ENCODE results near the gene NMU.

- no peak for TF ChIP-seq CTCF (tag by site-specific recombination; IDR thresholded peaks at IDR 0.05)
- TF ChIP-seq MYNN (tag by site-specific recombination; IDR thresholded peaks at IDR 0.05; ENCODE audit: borderline replicate concordance): no peak
- TF ChIP-seq ZBTB26 (tag by site-specific recombination; optimal IDR thresholded peaks at IDR 0.05): peak; percentile 76
- TF ChIP-seq PATZ1 (tag by site-specific recombination; IDR thresholded peaks at IDR 0.05): peak; percentile 27; the same call in 1 of the 2 replicates
- no peak for TF ChIP-seq ZNF785 (tag by site-specific recombination; IDR thresholded peaks at IDR 0.05)
- no peak for TF ChIP-seq TCF7L2 (IDR thresholded peaks at IDR 0.05; ENCODE audit: borderline replicate concordance, low read depth, low read length)
- no peak for TF ChIP-seq ZSCAN18 (tag by site-specific recombination; IDR thresholded peaks at IDR 0.05)
- TF ChIP-seq PRDM10 (tag by site-specific recombination; IDR thresholded peaks at IDR 0.05): no peak
- no peak for TF ChIP-seq EGR2 (tag by site-specific recombination; IDR thresholded peaks at IDR 0.05; ENCODE audit: low read depth)
- TF ChIP-seq ZNF132 (tag by site-specific recombination; IDR thresholded peaks at IDR 0.05; ENCODE audit: borderline replicate concordance): no peak
- no peak for TF ChIP-seq ZNF76 (tag by site-specific recombination; IDR thresholded peaks at IDR 0.05; ENCODE audit: borderline replicate concordance, low read depth)
- TF ChIP-seq KLF10 (tag by site-specific recombination; IDR thresholded peaks at IDR 0.05): no peak
Observed at GRCh38 chr4:55545641-55546505, 90.2 kb downstream of the NMU start.
